Stimulated activated CD4-positive, alpha-beta T cell treated with anti-CD3 and anti-CD28 coated beads, Interleukin-15, amount 100 ng/mL, for 24 hours (primary cell): ENCODE results near the gene ASB2.

Experiments used
- DNase-seq: peaks from one replicate; pipeline ENCODE4 v3.0.0-alpha.2; 2020

ASB2 gene

GRCh38 chr14:93977790-93978581, 1.6 kb upstream of the ASB2 start:
- DNase-seq: peak; percentile 84

- DNase-seq: no peak
Measured at GRCh38 chr14:93977171-93977570, 801 bp upstream of the ASB2 start.

GRCh38 chr14:93975791-93976476, 436 bp downstream of the ASB2 start:
- DNase-seq: peak; percentile 60

GRCh38 chr14:93974833-93975232, 1.5 kb downstream of the ASB2 start:
- no peak for DNase-seq

GRCh38 chr14:93974299-93974698, 2.1 kb downstream of the ASB2 start:
- DNase-seq: no peak

GRCh38 chr14:93973607-93974006, 2.8 kb downstream of the ASB2 start:
- DNase-seq: no peak

- DNase-seq: peak; percentile 46
Measured at GRCh38 chr14:93972618-93973205, 3.7 kb downstream of the ASB2 start.

- no peak for DNase-seq
Measured at GRCh38 chr14:93971635-93972027, 4.7 kb downstream of the ASB2 start.

GRCh38 chr14:93970965-93971634, 5.3 kb downstream of the ASB2 start:
- DNase-seq: peak; percentile 78

- peak; percentile 76 for DNase-seq
Measured at GRCh38 chr14:93970585-93970964, 5.8 kb downstream of the ASB2 start.

- no peak for DNase-seq
Measured at GRCh38 chr14:93969082-93969828, 7.1 kb downstream of the ASB2 start.

- no peak for DNase-seq
Measured at GRCh38 chr14:93967637-93968250, 8.6 kb downstream of the ASB2 start.

- no peak for DNase-seq
Measured at GRCh38 chr14:93965946-93966474, 10.4 kb downstream of the ASB2 start.

- DNase-seq: no peak
Measured at GRCh38 chr14:93965287-93965821, 11.0 kb downstream of the ASB2 start.

- no peak for DNase-seq
Measured at GRCh38 chr14:93964820-93965286, 11.5 kb downstream of the ASB2 start.

GRCh38 chr14:93964281-93964680, 12.1 kb downstream of the ASB2 start:
- no peak for DNase-seq

- no peak for DNase-seq
Measured at GRCh38 chr14:93963692-93964091, 12.7 kb downstream of the ASB2 start.

GRCh38 chr14:93962701-93963601, 13.4 kb downstream of the ASB2 start:
- DNase-seq: peak; percentile 58

- DNase-seq: no peak
Measured at GRCh38 chr14:93961620-93962019, 14.8 kb downstream of the ASB2 start.

- no peak for DNase-seq
Measured at GRCh38 chr14:93960774-93961438, 15.5 kb downstream of the ASB2 start.
